Measurements from ENCODE around the gene SLIT3.

Gene SLIT3

GRCh38 chr5:168914491-168914890, 386.4 kb downstream of the SLIT3 start:
- no peak for TF ChIP-seq EZH2 (IDR thresholded peaks at IDR 0.05; ENCODE audit: borderline replicate concordance, low read depth, low read length, severe bottlenecking)
- no peak for TF ChIP-seq CTCF (IDR thresholded peaks at IDR 0.05; ENCODE audit: borderline replicate concordance, extremely low read depth, low read length, poor library complexity, severe bottlenecking)
- no peak overlapping the region for H3K4me2 ChIP-seq (ENCODE audit: insufficient read depth, low read length)
- no peak overlapping the region for H3K27ac ChIP-seq (ENCODE audit: low read length)
- no peak for ATAC-seq (ENCODE audit: insufficient read depth, low read depth)
- H3K9me3 ChIP-seq (ENCODE audit: insufficient read depth, low read length, severe bottlenecking) = no peaks in the 10 kb centered on the region
- H2AFZ ChIP-seq (ENCODE audit: low read depth, low read length) = no peak overlapping the region
- no peaks in the 10 kb centered on the region for H3K4me1 ChIP-seq (ENCODE audit: insufficient read depth, low read length)
- no peak overlapping the region for H3K9ac ChIP-seq (ENCODE audit: low read depth, low read length)
- no peaks in the 10 kb centered on the region for H3K27me3 ChIP-seq (ENCODE audit: insufficient read depth, low read length, poor library complexity)
- H3K79me2 ChIP-seq (ENCODE audit: insufficient read depth, low read length) = no peaks in the 10 kb centered on the region
- no peaks in the 10 kb centered on the region for H4K20me1 ChIP-seq (ENCODE audit: insufficient read depth, low read length)
- no peak for DNase-seq
- no peak overlapping the region for H3K4me3 ChIP-seq (ENCODE audit: low read depth in 1 of 2, low read length in 2 of 2)
- H3K36me3 ChIP-seq (ENCODE audit: insufficient read depth, low read length) = no peaks in the 10 kb centered on the region

- Histone ChIP-seq H2AFZ (ENCODE audit: low read depth, low read length) (no peak overlapping the region), H3K9me3 (ENCODE audit: insufficient read depth, low read length, severe bottlenecking) (no peaks in the 10 kb centered on the region), H3K4me2 (ENCODE audit: insufficient read depth, low read length) (no peak overlapping the region), H3K4me3 (ENCODE audit: low read depth in 1 of 2, low read length in 2 of 2) (no peak overlapping the region), H4K20me1 (ENCODE audit: insufficient read depth, low read length) (no peaks in the 10 kb centered on the region), H3K27ac (ENCODE audit: low read length) (no peak overlapping the region), H3K9ac (ENCODE audit: low read depth, low read length) (no peak overlapping the region), H3K4me1 (ENCODE audit: insufficient read depth, low read length) (no peaks in the 10 kb centered on the region), H3K36me3 (ENCODE audit: insufficient read depth, low read length) (no peaks in the 10 kb centered on the region), H3K27me3 (ENCODE audit: insufficient read depth, low read length, poor library complexity) (no peaks in the 10 kb centered on the region), H3K79me2 (ENCODE audit: insufficient read depth, low read length) (no peaks in the 10 kb centered on the region)
- no peak for DNase-seq
- no peak for ATAC-seq (ENCODE audit: insufficient read depth, low read depth)
- TF ChIP-seq CTCF (IDR thresholded peaks at IDR 0.05; ENCODE audit: borderline replicate concordance, extremely low read depth, low read length, poor library complexity, severe bottlenecking) (no peak), EZH2 (IDR thresholded peaks at IDR 0.05; ENCODE audit: borderline replicate concordance, low read depth, low read length, severe bottlenecking) (no peak)
These were observed 390.1 kb downstream of the SLIT3 start for GRCh38 chr5:168910874-168911273.

GRCh38 chr5:168908207-168908606, 392.7 kb downstream of the SLIT3 start:
- no peak for TF ChIP-seq CTCF (IDR thresholded peaks at IDR 0.05; ENCODE audit: borderline replicate concordance, extremely low read depth, low read length, poor library complexity, severe bottlenecking)
- no peak for TF ChIP-seq EZH2 (IDR thresholded peaks at IDR 0.05; ENCODE audit: borderline replicate concordance, low read depth, low read length, severe bottlenecking)
- Histone ChIP-seq H3K9ac (ENCODE audit: low read depth, low read length) (no peak overlapping the region), H3K27me3 (ENCODE audit: insufficient read depth, low read length, poor library complexity) (no peaks in the 10 kb centered on the region), H3K4me3 (ENCODE audit: low read depth in 1 of 2, low read length in 2 of 2) (no peak overlapping the region), H3K4me2 (ENCODE audit: insufficient read depth, low read length) (no peak overlapping the region), H3K9me3 (ENCODE audit: insufficient read depth, low read length, severe bottlenecking) (no peaks in the 10 kb centered on the region), H4K20me1 (ENCODE audit: insufficient read depth, low read length) (no peaks in the 10 kb centered on the region), H3K4me1 (ENCODE audit: insufficient read depth, low read length) (no peaks in the 10 kb centered on the region), H3K36me3 (ENCODE audit: insufficient read depth, low read length) (no peaks in the 10 kb centered on the region), H3K79me2 (ENCODE audit: insufficient read depth, low read length) (no peaks in the 10 kb centered on the region), H3K27ac (ENCODE audit: low read length) (no peak overlapping the region), H2AFZ (ENCODE audit: low read depth, low read length) (no peak overlapping the region)
- ATAC-seq (ENCODE audit: insufficient read depth, low read depth) (no peak), DNase-seq (no peak)

- H3K79me2 ChIP-seq (ENCODE audit: insufficient read depth, low read length) = no peaks in the 10 kb centered on the region
- H3K4me1 ChIP-seq (ENCODE audit: insufficient read depth, low read length) = peaks cover 5% of the 10 kb centered on the region
- DNase-seq (no peak), ATAC-seq (ENCODE audit: insufficient read depth, low read depth) (no peak)
- no peak overlapping the region for H3K9ac ChIP-seq (ENCODE audit: low read depth, low read length)
- no peak overlapping the region for H3K27ac ChIP-seq (ENCODE audit: low read length)
- H3K9me3 ChIP-seq (ENCODE audit: insufficient read depth, low read length, severe bottlenecking) = no peaks in the 10 kb centered on the region
- no peak overlapping the region for H3K4me3 ChIP-seq (ENCODE audit: low read depth in 1 of 2, low read length in 2 of 2)
- H3K36me3 ChIP-seq (ENCODE audit: insufficient read depth, low read length) = no peaks in the 10 kb centered on the region
- no peak for TF ChIP-seq EZH2 (IDR thresholded peaks at IDR 0.05; ENCODE audit: borderline replicate concordance, low read depth, low read length, severe bottlenecking)
- TF ChIP-seq CTCF (IDR thresholded peaks at IDR 0.05; ENCODE audit: borderline replicate concordance, extremely low read depth, low read length, poor library complexity, severe bottlenecking) = no peak
- no peak overlapping the region for H2AFZ ChIP-seq (ENCODE audit: low read depth, low read length)
- no peaks in the 10 kb centered on the region for H3K27me3 ChIP-seq (ENCODE audit: insufficient read depth, low read length, poor library complexity)
- no peak overlapping the region for H3K4me2 ChIP-seq (ENCODE audit: insufficient read depth, low read length)
- H4K20me1 ChIP-seq (ENCODE audit: insufficient read depth, low read length) = no peaks in the 10 kb centered on the region
These were observed 397.9 kb downstream of the SLIT3 start for GRCh38 chr5:168903061-168903460.

Measured in DND-41 (cell line).